Amniotic stem cell (primary cell): ENCODE data around the gene VPS54.
"Not testable (repeated sequence)": the region's sequence is repeated elsewhere in the genome, so short reads cannot be mapped to it uniquely, and the experiment has no call there.

Source experiments
- DNase-seq: peaks from one replicate; lab custom pipeline; 2025; lab: John Stamatoyannopoulos, UW

The VPS54 gene

GRCh38 chr2:64021578-64021977 lies 2.4 kb upstream of the VPS54 start:
- no peak for DNase-seq

GRCh38 chr2:64019975-64020528 lies 824 bp upstream of the VPS54 start:
- DNase-seq = no peak

DNA sequence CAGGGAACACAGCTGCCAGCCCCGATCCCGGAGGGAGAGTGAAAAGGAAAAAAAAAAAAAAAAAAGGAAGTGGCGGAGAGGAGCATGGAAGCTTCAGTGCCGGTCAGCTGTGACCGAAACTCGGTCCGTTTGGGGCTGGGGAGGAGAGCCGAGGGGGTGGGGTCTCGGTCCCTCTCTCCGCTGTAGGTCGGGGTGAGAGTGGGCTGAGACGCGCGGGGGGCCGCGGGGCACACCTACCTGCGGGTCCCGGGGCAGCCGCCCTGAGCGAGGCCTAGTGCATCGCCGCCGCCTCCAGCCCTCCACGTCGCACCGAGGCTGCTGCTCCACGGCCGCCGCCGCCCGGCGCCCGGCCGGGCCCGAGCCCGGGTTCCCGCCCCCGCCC lies 536 bp downstream of the VPS54 start:
- DNase-seq = no peak

GRCh38 chr2:64017811-64018700 lies 1.2 kb downstream of the VPS54 start:
- DNase-seq = peak; percentile 20

GRCh38 chr2:64015898-64016297 lies 3.3 kb downstream of the VPS54 start:
- DNase-seq = no peak

GRCh38 chr2:64015391-64015790 lies 3.8 kb downstream of the VPS54 start:
- DNase-seq = no peak

- DNase-seq = no peak
Measured at GRCh38 chr2:64014628-64015027, 4.6 kb downstream of the VPS54 start.

- DNase-seq = no peak
Measured at GRCh38 chr2:64013053-64013452, 6.2 kb downstream of the VPS54 start.

- no peak for DNase-seq
Measured at GRCh38 chr2:64012115-64012514, 7.1 kb downstream of the VPS54 start.

- no peak for DNase-seq
Measured at GRCh38 chr2:64008434-64009009, 10.7 kb downstream of the VPS54 start.

GRCh38 chr2:64007924-64008323 lies 11.3 kb downstream of the VPS54 start:
- DNase-seq = no peak

DNA sequence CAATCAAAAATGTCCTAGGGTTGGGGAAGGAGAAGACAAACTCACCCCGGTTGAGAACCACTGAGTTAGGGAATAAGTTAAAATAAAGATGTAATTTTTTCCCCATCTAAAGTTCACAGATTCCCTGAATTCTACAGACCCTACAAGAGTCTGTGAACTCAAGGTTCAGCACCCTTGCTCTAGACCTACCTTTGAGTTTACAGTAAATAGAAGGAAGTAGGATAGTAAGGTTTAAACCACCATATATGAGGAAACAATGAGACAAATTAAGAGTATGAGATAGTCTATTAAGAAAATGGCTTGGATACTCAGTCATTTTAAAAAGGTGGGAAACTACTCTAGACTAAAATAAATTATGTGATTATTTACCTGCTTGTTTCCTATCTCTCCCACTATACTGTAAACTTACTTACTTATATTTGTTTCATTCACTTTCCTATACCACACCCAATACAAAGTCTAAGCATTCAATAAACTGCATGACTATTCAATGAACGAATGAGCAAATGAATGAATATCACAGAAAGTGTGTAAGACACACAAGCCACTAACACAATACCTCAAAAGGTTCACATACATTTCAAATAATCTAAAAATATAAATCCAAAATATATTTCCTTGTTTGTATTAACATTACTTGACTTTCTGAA lies 13.4 kb downstream of the VPS54 start:
- DNase-seq = no peak

DNA sequence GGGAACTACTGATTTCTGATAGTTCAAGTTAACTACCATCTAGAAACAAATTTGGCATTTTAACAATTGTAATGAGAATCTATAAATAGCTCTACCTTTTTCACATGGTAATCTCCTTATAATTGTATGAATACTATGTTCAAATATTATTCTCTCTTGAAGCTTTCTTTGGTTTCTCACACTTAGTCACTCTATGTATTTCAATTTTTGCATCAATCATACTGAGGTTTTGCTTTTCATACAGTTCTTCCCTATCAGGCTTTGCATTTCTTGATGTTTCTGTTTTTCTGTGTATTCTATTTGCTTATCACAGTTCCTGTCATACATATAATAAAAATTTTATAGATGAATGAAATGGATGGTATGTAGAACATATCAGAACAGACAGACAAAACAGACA lies 16.0 kb downstream of the VPS54 start:
- DNase-seq = no peak

DNA sequence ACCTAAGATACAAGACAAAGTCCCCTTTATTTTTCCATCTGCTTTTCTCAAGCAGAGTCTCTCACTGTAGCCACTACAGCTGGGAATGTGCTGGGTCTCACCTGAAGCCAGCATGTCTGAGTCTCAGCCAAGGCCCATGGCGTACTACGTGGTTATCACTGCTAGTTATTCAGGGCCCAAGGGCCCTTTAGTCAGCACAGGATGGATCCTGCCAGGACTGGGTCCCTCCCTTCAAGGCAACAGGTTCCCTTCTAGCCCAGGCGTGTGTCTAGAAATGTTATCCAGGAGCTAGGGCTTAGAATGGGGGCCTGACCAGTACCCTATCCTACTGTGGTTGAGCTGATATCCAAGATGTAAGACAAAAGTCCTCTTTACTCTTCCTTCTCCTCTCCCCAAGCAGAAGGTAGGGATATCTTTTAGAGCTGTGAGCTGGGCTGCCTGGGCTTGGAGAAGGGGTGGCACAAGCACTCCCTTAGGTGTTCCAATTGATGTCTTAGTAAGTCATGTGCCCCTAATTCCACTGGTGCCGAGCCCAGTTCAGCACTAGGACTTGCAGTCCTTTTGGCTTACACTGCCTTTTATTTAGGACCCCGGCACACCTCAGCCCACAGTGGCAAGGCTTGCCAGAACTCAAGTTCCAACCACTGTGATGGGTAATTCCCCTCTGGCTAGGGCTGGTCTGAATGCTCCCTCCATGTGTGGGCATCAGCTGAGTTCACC lies 17.7 kb downstream of the VPS54 start:
- no peak for DNase-seq

DNA sequence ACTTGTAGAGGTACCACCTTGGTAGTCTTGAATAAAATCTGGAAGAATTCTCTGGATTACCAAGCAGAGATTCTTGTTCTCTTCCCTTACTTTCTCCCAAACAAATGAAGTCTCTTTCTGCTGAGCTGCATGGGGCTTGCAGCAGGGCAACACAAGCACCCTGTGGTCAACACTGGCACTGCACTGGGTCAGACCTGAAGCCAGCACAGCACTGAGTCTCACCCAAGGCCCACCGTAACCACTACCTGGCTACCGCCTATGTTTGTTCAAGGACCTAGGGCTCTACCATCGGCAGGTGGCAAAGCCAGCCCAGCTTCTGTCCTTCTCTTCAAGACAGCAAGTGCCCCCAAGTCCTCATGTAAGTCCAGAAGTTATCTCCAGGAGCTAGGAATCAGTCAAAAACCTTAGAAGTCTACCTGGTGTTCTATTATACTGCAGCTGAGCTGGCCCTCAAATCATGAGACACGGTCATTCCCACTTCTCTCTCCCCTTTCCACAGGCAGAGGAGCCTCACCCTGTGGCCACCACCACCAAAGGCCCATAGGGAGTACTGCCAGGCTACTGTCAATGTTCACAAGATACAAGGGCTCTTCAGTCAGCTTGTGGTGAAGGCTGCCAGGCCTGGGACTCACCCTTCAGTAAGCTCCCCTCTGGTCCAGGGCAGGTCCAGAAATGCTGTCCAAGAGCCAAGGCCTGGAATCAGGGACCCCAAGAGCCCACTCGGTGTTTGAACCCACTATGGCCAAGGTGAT lies 18.4 kb downstream of the VPS54 start:
- no peak for DNase-seq

DNA sequence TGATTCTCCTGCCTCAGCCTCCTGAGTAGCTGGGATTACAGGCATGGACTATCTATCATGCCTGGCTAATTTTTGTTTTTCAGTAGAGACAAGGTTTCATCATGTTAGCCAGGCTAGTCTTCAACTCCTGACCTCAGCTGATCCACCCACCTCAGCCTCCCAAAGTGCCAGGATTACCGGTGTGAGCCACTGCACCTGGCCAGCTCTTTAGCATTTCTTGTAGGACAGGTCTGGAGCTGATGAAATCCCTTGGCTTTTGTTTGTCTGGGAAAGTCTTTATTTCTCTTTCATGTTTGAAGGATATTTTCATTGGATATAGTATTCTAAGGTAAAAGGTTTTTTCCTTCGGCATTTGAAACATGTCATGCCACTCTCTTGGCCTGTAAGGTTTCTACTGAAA lies 20.2 kb downstream of the VPS54 start:
- no peak for DNase-seq

DNA sequence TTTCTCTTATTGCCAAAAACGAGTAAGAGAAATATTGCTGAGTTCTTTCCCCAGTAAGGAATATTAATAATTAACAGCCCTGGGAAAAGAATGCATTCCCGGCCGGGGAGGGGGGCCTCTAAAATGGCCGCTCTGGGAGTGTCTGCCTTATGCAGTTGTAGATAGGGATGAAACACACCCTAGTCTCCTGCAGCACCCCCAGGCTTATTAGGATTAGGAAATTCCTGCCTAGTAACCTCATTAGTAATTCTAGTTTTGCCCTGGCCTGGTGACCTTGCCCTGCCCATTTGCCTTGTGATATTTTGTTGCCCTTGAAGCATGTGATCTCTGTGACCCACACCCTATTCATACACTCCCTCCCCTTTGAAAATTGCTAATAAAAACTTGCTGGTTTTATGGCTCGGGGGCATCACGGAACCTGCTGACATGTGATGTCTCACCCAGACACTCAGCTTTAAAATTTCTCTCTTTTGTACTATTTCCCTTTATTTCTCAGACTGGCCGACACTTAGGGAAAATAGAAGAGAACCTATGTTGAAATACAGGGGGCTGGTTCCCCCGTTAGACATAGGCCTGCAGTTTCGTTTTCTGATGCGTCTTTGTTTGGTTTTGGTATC lies 22.5 kb downstream of the VPS54 start:
- DNase-seq = not testable (repeated sequence)

- not testable (repeated sequence) for DNase-seq
Measured at GRCh38 chr2:63994329-63995070, 24.7 kb downstream of the VPS54 start.

GRCh38 chr2:63993871-63994270 lies 25.4 kb downstream of the VPS54 start:
- no peak for DNase-seq

DNA sequence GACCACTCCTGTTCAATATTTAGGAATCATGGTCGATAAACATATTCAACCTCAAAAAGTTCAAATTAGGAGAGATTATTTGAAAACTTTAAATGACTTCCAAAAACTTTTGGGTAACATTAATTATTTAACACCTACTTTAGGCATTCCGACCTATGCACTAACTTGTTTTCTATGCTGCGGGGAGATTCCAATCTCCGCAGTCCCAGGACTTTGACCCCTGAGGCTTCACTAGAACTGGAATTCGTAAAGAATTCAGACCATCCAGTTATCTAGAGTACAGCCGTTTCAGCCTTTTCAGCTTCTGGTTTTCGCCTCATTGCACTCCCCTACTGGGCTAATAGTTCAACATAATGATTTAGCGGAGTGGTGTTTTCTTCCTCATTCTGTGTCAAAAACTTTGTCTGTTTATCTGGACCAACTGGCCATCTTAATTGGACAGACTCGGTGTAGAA lies 26.1 kb downstream of the VPS54 start:
- DNase-seq = not testable (repeated sequence)
